PFSK-1 (cell line): ENCODE measurements around the gene FAHD1.

ENCODE experiments used
- REST ChIP-seq, 2 experiments: IDR thresholded peaks; 2 replicates each; pipeline versions ENCODE4 v1.6.1 to v1.8.0; 2011 to 2012; ENCODE audit warnings: low read depth in 2 of 2, low read length in 2 of 2, control low read depth in 1 of 2, inconsistent platforms in 1 of 2, mild to moderate bottlenecking in 1 of 2, moderate library complexity in 1 of 2; ENCODE audit not compliant: insufficient read depth in 1 of 2
- TAF1 ChIP-seq: IDR thresholded peaks from 2 replicates; pipeline ENCODE4 v1.6.1; 2012; ENCODE audit warnings: low read length, control low read depth, borderline replicate concordance; ENCODE audit not compliant: insufficient read depth

GRCh38 chr16:1800701-1801100 is 26.3 kb upstream of the FAHD1 start:
- TF ChIP-seq REST (IDR thresholded peaks at IDR 0.05; ENCODE audit: insufficient read depth in 1 of 2, low read depth in 2 of 2, low read length in 2 of 2) (no peak), TAF1 (no peak)
